Transverse colon (tissue), 4 donors: ENCODE measurements around the gene AIF1. TPM values are rescaled to one million over a fixed set of nuclear protein-coding genes. Genes with fewer than 3 reads are reported as not detected.

Source experiments
- DNase-seq: peaks from one replicate; pipeline ENCODE4 v3.0.0-alpha.2; 2019
- H3K27ac ChIP-seq, 4 donors: fragments of 200-600 bp; sonication (generic); 2 replicates each; pipeline ENCODE4 v1.5.1; 2016 to 2018; ENCODE audit warnings: inconsistent platforms in 4 of 4
- H3K27me3 ChIP-seq: fragments of 200-600 bp; sonication (generic); 2 replicates; pipeline ENCODE4 v1.5.1; 2017; ENCODE audit warnings: inconsistent platforms
- H3K36me3 ChIP-seq, 4 donors: fragments of 200-600 bp; sonication (generic); 2 replicates each; pipeline ENCODE4 v1.5.1; 2017 to 2019; ENCODE audit warnings: inconsistent platforms in 4 of 4
- H3K4me1 ChIP-seq, 4 donors: fragments of 200-600 bp; sonication (generic); 2 replicates each; pipeline ENCODE4 v1.5.1; 2017 to 2020; ENCODE audit warnings: inconsistent platforms in 4 of 4
- H3K4me3 ChIP-seq, 4 donors: fragments of 200-600 bp; sonication (generic); 1 replicate in 1 of 4; 2 replicates in 3 of 4; pipeline versions ENCODE4 v1.5.1 to v1.6.1; 2017 to 2019; ENCODE audit warnings: inconsistent platforms in 4 of 4
- H3K9me3 ChIP-seq, 2 donors: fragments of 200-600 bp; sonication (generic); 2 replicates each; pipeline ENCODE4 v1.5.1; 2017 to 2019; ENCODE audit warnings: inconsistent platforms in 2 of 2
- CTCF ChIP-seq, 5 experiments: fragments of 200-600 bp in 3 of 5; fragments of 450-650 bp in 2 of 5; sonication (generic) in 3 of 5; IDR thresholded peaks; 1 replicate in 2 of 5; 2 replicates in 3 of 5; pipeline ENCODE4 v1.5.1; 2016 to 2017; ENCODE audit warnings: antibody characterized with exemption in 5 of 5, inconsistent platforms in 3 of 5, mild to moderate bottlenecking in 2 of 5, moderate library complexity in 1 of 5
- EP300 ChIP-seq: sonication (generic); formaldehyde crosslinking; IDR thresholded peaks from one replicate; pipeline ENCODE4 v1.6.1; 2017; ENCODE audit warnings: antibody characterized with exemption, low read depth
- POLR2A ChIP-seq: fragments of 450-650 bp; IDR thresholded peaks from one replicate; pipeline ENCODE4 v1.6.1; 2016; ENCODE audit warnings: antibody characterized with exemption, mild to moderate bottlenecking, moderate library complexity
- POLR2AphosphoS5 ChIP-seq, 3 donors: sonication (generic); formaldehyde crosslinking; IDR thresholded peaks; one replicate each; pipeline ENCODE4 v1.6.1; 2016; ENCODE audit warnings: antibody characterized with exemption in 3 of 3
- whole genome bisulfite sequencing, 2 donors: methylation state at CpG; one replicate each; pipeline ENCODE4 v1.1.5; 2018; ENCODE audit warnings: low coverage in 1 of 2; 5-methylcytosine and 5-hydroxymethylcytosine counted together
- in situ Hi-C, 4 donors: fragments of 200-750 bp; cut with MboI; loops; one replicate each; pipeline versions ENCODE4 v1.15.0 to v1.15.1; 2017; ENCODE audit warnings: low sequenced_read_pairs in 3 of 4, low pct_ligation_motif_present in 1 of 4, low pct_unique_long_range_greater_than_20kb in 1 of 4
- intact Hi-C: fragments of 100-400 bp; cut with DNase I; formaldehyde crosslinking; loops from one replicate; pipeline ENCODE4 v1.15.1; 2023; ENCODE audit warnings: low total_unique reads
- total RNA-seq, 4 donors: library from RNA; depleted of rRNA; stranded (reverse); fragments of >200 nt; gene quantifications; one replicate each; pipeline ENCODE4 v1.1.0, GENCODE V29; 2016

Gene AIF1
- total RNA-seq, 4 donors from 2014 or later: 9.4 to 19.5 (median 17.3) TPM; not detected in 1

- DNase-seq: no peak
- WGBS, 2 donors: 83 to 89% methylated on average over 1 to 4 of the region's 4 CpGs
Measured at GRCh38 chr6:31641370-31641769, 26.3 kb downstream of the AIF1 start.

GRCh38 chr6:31642798-31643570 is 27.9 kb downstream of the AIF1 start:
- H3K27ac ChIP-seq: no peak overlapping the region
- H3K9me3 ChIP-seq: no peaks in the 10 kb centered on the region
- no peaks in the 10 kb centered on the region for H3K4me1 ChIP-seq
- DNase-seq: no peak
- H3K27me3 ChIP-seq: no peaks in the 10 kb centered on the region
- H3K36me3 ChIP-seq: peaks cover 0 to 80% (median 37%) of the 10 kb centered on the region in 4 donors
- WGBS, 2 donors: 92 to 100% methylated on average over 3 to 6 of the region's 6 CpGs
- in situ Hi-C loops: no loop called here
- TF ChIP-seq POLR2A (no peak), POLR2AphosphoS5 (IDR thresholded peaks at IDR 0.05) (no peak), EP300 (no peak)
- intact Hi-C loops: no loop called here
- H3K4me3 ChIP-seq: no peak overlapping the region

More at GRCh38 chr6:31641370-31641769, 26.3 kb downstream of the AIF1 start:
- in situ Hi-C loops: no loop called here
- intact Hi-C loops: no loop called here
- Histone ChIP-seq H3K27me3 (no peaks in the 10 kb centered on the region), H3K4me1 (no peaks in the 10 kb centered on the region), H3K36me3 (peaks cover 0 to 77% (median 34%) of the 10 kb centered on the region in 4 donors), H3K27ac (no peak overlapping the region), H3K9me3 (no peaks in the 10 kb centered on the region), H3K4me3 (no peak overlapping the region)
- no peak for TF ChIP-seq CTCF (IDR thresholded peaks at IDR 0.05)
- no peak for TF ChIP-seq EP300
- no peak for TF ChIP-seq POLR2AphosphoS5 (IDR thresholded peaks at IDR 0.05)
- no peak for TF ChIP-seq POLR2A

GRCh38 chr6:31643818-31644454 is 28.9 kb downstream of the AIF1 start:
- H3K4me1 ChIP-seq: no peaks in the 10 kb centered on the region
- 91% methylated on average over 16 of the region's 17 CpGs; no CpG with 5 or more reads in 1 of the 2 donors for WGBS, 2 donors
- H3K4me3 ChIP-seq: no peak overlapping the region
- DNase-seq: no peak
- intact Hi-C loops (no loop called here), in situ Hi-C loops (no loop called here)
- no peak overlapping the region for H3K27ac ChIP-seq
- no peaks in the 10 kb centered on the region for H3K27me3 ChIP-seq
- TF ChIP-seq POLR2AphosphoS5 (IDR thresholded peaks at IDR 0.05): no peak
- no peak for TF ChIP-seq EP300
- no peak for TF ChIP-seq POLR2A
- TF ChIP-seq CTCF (IDR thresholded peaks at IDR 0.05): no peak
- no peaks in the 10 kb centered on the region for H3K9me3 ChIP-seq
- peaks cover 0 to 90% (median 42%) of the 10 kb centered on the region in 4 donors for H3K36me3 ChIP-seq

- H3K27me3 ChIP-seq: no peaks in the 10 kb centered on the region
- no peak for DNase-seq
- intact Hi-C loops (no loop called here), in situ Hi-C loops (no loop called here)
- WGBS, 2 donors: 96 to 97% methylated on average over 5 to 9 of the region's 9 CpGs
- H3K9me3 ChIP-seq: no peaks in the 10 kb centered on the region
- H3K4me3 ChIP-seq: no peak overlapping the region
- peaks cover 0 to 2% (median 0%) of the 10 kb centered on the region in 4 donors for H3K4me1 ChIP-seq
- peaks cover 0 to 87% (median 42%) of the 10 kb centered on the region in 4 donors for H3K36me3 ChIP-seq
- H3K27ac ChIP-seq: no peak overlapping the region
- TF ChIP-seq EP300: no peak
- no peak for TF ChIP-seq POLR2A
- TF ChIP-seq CTCF (IDR thresholded peaks at IDR 0.05): no peak
- TF ChIP-seq POLR2AphosphoS5 (IDR thresholded peaks at IDR 0.05): no peak
Measured at GRCh38 chr6:31645325-31645724, 30.3 kb downstream of the AIF1 start.
